SHP77 (cell line): ENCODE results near the gene PIGC.

Experiments used
- DNase-seq, 2 experiments: peaks; one replicate each; lab custom pipeline; 2025; lab: John Stamatoyannopoulos, UW

Gene PIGC

GRCh38 chr1:172430128-172430454 lies 13.8 kb downstream of the PIGC start:
- no peak for DNase-seq

- DNase-seq = peak; percentile 58 to 70
Measured at GRCh38 chr1:172429331-172430127, 14.3 kb downstream of the PIGC start.

- no peak for DNase-seq
Measured at GRCh38 chr1:172427191-172427590, 16.7 kb downstream of the PIGC start.

- DNase-seq = no peak
Measured at GRCh38 chr1:172425339-172425738, 18.5 kb downstream of the PIGC start.

- no peak for DNase-seq
Measured at GRCh38 chr1:172423336-172423735, 20.5 kb downstream of the PIGC start.

GRCh38 chr1:172421974-172422604 lies 21.8 kb downstream of the PIGC start:
- no peak for DNase-seq

GRCh38 chr1:172420385-172420784 lies 23.5 kb downstream of the PIGC start, which contains the start of gene C1orf105:
TSS of gene C1orf105 (plus strand) at chr1:172420685. CDS start at chr1:172420886, 201 bp downstream.
- no peak for DNase-seq

GRCh38 chr1:172417557-172417956 lies 26.3 kb downstream of the PIGC start:
- no peak for DNase-seq

GRCh38 chr1:172416496-172417035 lies 27.3 kb downstream of the PIGC start:
- DNase-seq = no peak

GRCh38 chr1:172414331-172414730 lies 29.5 kb downstream of the PIGC start:
- no peak for DNase-seq

GRCh38 chr1:172411791-172412338 lies 32.0 kb downstream of the PIGC start:
- DNase-seq = no peak

GRCh38 chr1:172410027-172410426 lies 33.8 kb downstream of the PIGC start:
- no peak for DNase-seq

- DNase-seq = no peak
Measured at GRCh38 chr1:172408958-172409357, 34.9 kb downstream of the PIGC start.

- DNase-seq = no peak
Measured at GRCh38 chr1:172406968-172407367, 36.9 kb downstream of the PIGC start.

- DNase-seq = no peak
Measured at GRCh38 chr1:172405912-172406311, 38.0 kb downstream of the PIGC start.

- DNase-seq = no peak
Measured at GRCh38 chr1:172404121-172404520, 39.7 kb downstream of the PIGC start.

- DNase-seq = no peak
Measured at GRCh38 chr1:172402878-172403569, 40.8 kb downstream of the PIGC start.

- DNase-seq = no peak
Measured at GRCh38 chr1:172401892-172402291, 42.0 kb downstream of the PIGC start.

- no peak for DNase-seq
Measured at GRCh38 chr1:172401477-172401876, 42.4 kb downstream of the PIGC start.

- no peak for DNase-seq
Measured at GRCh38 chr1:172400722-172401105, 43.2 kb downstream of the PIGC start.

- DNase-seq = no peak
Measured at GRCh38 chr1:172399756-172400721, 43.8 kb downstream of the PIGC start.
